Activated CD8-positive, alpha-beta memory T cell treated with anti-CD3 and anti-CD28 coated beads for 48 hours (primary cell): Measurements from ENCODE around the gene RUFY2.
A peak's percentile ranks its signal among the peaks of the same experiment; 100 is the strongest.

ENCODE experiments used
- DNase-seq, 3 experiments: peaks; one replicate each; pipeline ENCODE4 v3.0.0-alpha.2; 2020; ENCODE audit warnings: low read depth in 2 of 3, low spot score in 2 of 3

RUFY2 gene

GRCh38 chr10:68364101-68364886 is 42.8 kb downstream of the RUFY2 start:
- no peak for DNase-seq

GRCh38 chr10:68362590-68362989 is 44.5 kb downstream of the RUFY2 start:
- DNase-seq, result no peak

- DNase-seq, result no peak
Observed at GRCh38 chr10:68359189-68359588, 47.9 kb downstream of the RUFY2 start.

- no peak for DNase-seq
Observed at GRCh38 chr10:68353537-68353936, 53.5 kb downstream of the RUFY2 start.

GRCh38 chr10:68348265-68348741 is 58.8 kb downstream of the RUFY2 start:
- peak in 1 of 3 experiments; percentile 11 for DNase-seq

GRCh38 chr10:68346774-68347173 is 60.3 kb downstream of the RUFY2 start:
- DNase-seq, result no peak

- DNase-seq, result no peak
Observed at GRCh38 chr10:68345621-68346020, 61.5 kb downstream of the RUFY2 start.

- no peak for DNase-seq
Observed at GRCh38 chr10:68342909-68343516, 64.1 kb downstream of the RUFY2 start.

GRCh38 chr10:68340358-68341080 is 66.6 kb downstream of the RUFY2 start:
- DNase-seq, result no peak

GRCh38 chr10:68336754-68337351 is 70.2 kb downstream of the RUFY2 start:
- no peak for DNase-seq

GRCh38 chr10:68334672-68335467 is 72.2 kb downstream of the RUFY2 start:
- no peak for DNase-seq

GRCh38 chr10:68333440-68334431 is 73.3 kb downstream of the RUFY2 start:
- DNase-seq, result no peak

GRCh38 chr10:68333058-68333395 is 74.0 kb downstream of the RUFY2 start:
- no peak for DNase-seq

- DNase-seq, result peak; percentile 31 to 58 (median 38)
Observed at GRCh38 chr10:68332259-68333057, 74.6 kb downstream of the RUFY2 start, which contains the start of gene PBLD. Gene PBLD (minus strand): TSS chr10:68332928. CDS start chr10:68306844, 26,084 bp downstream.

GRCh38 chr10:68331455-68332258 is 75.4 kb downstream of the RUFY2 start, which contains the start of gene HNRNPH3:
Gene HNRNPH3 (plus strand): TSS chr10:68332064. CDS start chr10:68337222, 5,158 bp downstream.
- peak; percentile 93 to 97 (median 93) for DNase-seq

- DNase-seq, result no peak
Observed at GRCh38 chr10:68330852-68331454, 76.1 kb downstream of the RUFY2 start.

- DNase-seq, result no peak
Observed at GRCh38 chr10:68329506-68329861, 77.6 kb downstream of the RUFY2 start.
